Measurements from ENCODE around the gene CTU2. TPM values are rescaled to one million over a fixed set of nuclear protein-coding genes. Genes with fewer than 3 reads are reported as not detected.
A peak's percentile ranks its signal among the peaks of the same experiment; 100 is the strongest.

The CTU2 gene
- polyA plus RNA-seq, 10 donors, result 8.2 to 15.7 (median 11.8) TPM

DNA sequence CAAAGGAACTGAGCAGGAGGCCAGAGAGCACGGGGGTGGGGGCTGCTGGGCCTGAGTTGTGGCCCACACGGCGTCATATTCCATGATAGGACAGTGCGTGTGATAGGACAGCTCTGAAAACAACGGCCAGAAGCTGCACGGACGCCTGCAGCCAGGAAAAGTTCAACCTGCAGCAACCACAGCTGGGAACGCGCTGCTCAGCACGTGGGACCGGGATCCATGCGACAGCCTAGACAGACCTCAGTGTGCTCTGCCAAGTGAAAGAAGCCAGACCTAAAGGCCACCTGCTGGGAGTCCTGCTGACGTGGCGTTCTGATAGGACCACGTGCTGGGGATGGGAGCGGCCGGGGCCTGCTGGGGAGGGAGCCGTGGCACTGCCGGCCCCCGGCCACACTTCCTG, 21.6 kb downstream of the CTU2 start:
- DNase-seq, result peak in 1 of 3 donors; percentile 59

DNA sequence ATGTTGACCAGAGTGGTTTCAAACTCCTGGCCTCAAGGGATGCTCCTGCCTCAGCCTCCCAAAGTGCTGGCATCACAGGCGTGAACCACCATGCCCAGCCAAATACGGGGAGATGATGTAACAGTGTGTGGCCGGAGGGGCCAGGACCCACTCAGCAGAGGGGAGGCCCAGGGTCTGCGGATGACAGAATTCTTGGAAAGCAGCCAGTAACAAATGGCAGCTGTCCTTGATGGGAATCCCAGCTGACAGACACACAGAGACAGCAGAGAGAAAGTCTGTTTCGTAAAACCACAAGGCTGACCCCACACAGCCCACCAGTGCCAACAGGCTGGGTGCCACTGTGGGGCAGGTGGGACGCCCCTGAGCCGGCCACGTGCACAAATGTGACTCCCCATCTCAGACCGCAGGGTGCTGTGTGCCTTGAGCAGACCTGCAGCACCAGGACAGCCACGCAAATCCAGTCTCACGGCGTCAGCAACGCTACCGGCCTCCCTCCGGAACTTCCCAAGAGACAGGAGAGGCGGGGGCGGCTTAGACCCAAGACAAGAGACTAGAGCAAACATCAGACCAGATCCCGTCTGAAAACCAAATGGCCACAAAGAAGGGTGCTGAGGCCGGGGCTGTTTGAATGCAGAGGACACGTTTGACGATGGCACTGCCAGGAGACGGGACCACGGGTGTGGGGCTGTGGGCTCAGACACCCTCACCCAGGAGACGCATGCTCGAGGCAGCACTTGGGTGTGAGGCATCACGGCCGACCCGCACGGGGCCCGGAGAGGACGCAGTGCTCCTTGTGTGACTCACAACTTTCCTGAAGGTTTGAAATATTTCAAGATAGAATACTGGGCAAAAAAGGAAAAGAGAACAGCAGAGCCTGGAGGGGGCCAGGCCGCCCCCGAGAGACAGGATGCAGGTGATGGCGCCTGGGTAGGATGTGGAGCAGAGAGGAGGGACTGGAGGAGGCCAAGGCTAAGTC, 24.6 kb downstream of the CTU2 start:
- DNase-seq, result peak in 2 of 3 donors; percentile 33 to 66

DNA sequence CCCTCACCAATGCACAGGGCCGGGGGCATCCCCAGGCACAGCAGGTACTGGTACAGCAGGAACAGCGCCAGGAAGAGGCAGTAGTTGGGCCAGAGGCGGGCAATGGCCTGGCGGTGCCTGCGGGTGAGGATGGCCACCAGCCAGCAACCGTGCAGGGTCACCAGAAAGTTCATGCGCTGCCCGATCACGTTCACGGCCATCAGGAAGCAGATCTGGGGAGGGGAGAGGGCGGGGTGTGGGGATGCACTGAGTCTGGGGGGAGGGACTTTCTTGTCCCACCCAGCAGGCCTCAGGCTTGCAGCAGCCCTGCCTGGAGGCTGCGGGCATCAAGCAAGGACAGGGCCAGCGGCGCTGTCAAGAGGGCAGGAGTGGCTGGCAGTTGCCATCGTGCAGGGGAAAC, 25.4 kb downstream of the CTU2 start:
- DNase-seq, result no peak

DNA sequence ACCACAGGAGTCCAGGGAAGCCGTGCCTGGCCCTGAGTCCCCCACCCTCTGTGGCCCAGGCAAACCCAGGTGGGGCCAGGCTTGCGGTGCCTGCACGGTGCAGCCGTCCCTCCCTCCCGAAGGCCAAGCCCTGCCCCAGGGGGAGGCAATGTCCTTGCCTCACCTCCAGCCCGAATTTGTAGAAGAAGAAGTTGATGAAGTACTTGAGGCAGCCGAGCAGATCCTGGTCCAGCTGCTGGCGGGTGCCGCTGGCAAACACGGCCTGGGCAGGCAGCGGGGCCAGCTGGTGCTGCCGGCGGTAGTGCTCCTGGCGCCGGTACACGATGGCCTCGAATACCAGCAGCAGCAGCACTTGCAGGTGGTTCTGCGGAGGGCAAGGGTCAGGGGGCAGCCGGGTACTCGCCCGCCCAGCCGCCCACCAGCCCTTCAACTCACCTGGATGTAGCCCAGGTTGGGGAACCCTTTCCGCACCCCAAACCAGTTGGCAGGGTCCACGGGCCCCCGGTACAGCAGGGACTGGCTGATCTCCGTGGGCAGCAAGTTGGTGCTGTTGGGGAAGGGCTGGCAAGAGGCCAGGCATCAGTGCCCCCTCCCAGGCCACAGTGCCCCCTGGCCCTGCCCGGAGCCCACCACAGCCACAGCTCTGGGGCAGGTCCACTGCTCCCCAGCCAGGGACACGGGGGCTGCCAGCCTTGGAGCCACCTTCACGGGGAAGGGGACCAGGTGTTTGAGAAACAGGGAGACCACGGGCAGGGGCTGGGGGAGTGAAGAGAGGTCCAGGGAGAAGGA, 26.1 kb downstream of the CTU2 start:
- no peak for DNase-seq

DNA sequence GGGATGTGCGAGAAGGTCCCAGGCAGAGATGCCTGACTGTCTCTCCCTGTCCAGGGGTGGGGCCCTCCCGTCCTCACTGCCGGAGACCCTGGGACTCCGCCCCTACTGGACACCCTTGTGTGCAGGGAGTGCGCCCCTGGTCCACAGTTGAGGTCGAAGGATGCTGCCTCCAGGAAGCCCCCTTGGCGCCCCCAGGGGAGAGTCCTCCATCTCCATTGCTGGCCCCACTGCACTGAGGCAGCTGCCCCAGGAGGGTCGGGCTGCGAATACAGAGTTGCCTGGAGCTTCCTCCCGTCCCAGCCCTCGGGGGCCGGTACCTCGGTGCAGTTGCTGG, 26.6 kb downstream of the CTU2 start:
- DNase-seq, result no peak

DNA sequence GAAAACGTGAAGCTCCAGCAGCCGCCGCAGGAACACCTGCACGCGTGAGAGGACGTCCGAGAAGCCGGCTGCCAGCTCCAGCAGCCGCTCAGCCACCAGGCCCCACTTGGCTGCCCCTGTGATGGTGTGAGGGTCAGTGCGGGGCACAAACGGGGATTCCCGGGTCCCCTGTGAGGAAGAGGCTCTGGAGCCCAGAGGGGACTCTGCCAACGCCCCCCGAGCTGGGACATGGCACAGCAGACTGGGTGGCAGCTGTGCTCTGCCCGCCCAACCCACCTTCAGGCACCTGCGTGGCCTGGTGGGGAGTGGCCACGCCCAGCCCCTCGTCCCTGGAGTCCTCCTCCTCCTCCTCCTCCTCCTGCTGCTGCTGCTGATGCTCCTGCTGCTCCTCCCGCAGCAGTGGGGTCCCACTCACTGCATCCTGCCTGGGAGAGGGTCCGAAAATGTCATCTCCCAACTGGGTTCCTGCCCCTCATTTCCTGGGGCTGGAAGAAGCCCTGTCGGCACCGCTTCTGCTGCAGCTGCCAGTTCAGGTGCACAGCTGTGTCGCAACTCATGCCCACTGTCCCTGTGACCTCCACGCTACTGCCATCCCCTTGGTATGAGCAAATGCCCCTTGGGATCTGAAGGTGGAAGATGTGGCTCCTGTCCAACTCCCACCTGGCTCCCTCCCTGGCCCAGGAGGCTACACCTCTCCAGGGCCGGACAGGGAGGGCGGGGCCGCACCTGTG, 27.5 kb downstream of the CTU2 start:
- no peak for DNase-seq

DNA sequence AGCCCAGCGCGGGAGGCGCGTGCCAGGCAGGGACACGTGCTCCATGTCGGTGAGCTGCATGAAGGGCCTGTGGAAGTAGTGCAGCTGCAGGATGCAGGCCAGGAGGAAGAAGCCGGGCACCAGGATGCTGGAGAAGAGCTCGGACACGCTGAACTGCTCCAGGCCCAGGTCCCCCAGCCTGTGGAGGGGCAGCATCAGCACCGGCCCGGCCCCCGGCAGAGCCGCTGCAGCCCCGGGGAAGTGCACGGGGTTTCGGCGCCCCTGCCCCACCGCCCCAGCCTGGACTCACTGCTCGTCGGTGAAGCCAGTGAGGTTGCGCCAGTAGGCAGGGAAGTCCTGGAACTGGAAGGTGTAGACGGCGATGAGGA, 28.0 kb downstream of the CTU2 start:
- DNase-seq, result no peak

DNA sequence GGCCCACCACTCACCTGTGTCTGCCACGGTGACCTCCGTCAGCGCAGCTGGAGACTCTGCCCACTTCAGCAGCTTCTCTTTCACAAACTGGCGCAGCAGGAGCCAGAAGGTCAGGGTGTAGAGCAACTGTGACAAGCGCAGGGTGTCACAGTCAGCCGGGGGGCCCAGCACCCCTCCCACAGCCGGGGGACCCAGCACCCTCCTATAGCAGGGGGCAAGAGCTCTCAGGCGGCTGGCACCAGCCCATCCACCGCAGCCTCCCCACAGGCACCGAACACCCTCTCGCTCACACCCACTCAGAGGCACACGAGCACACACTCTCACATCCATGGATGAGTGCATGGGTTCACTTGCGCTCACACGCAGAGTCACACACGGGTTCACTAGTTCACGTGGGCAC, 28.8 kb downstream of the CTU2 start:
- no peak for DNase-seq

DNA sequence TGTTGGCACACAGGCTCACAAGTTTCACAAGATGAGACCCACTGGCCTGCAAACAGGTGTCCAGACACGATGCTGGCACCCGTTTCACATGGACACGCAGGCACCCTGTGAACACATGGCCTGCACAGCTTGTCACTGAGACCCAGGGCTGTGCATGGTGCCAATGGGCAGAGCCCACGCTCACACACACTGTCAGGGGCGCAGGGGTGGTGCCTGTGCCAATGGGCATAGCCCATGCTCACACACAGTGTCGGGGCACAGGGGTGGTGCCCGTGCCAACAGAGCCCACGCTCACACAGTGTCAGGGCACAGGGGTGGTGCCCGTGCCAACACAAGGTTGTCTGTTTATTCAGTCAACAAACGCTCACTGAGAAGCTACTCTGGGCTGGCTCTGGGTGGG, 29.3 kb downstream of the CTU2 start:
- no peak for DNase-seq

DNA sequence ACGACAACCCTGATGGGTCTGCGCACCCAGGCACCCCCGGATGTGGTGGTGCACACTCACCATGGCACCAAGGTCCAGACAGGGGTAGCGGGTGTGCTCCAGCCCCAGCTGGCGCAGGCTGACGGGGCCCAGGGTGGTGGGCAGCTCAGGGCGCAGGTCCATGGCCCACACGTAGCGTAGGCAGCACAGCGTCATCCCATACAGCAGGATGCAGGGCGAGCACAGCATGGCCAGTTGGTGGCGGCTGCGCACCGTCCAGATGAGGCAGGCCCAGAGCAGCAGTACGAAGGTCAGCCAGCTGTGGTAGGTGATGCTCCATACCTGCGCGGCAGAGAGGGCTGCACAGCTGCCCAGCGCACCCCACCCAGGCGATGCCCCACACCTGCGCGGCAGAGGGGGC, 29.8 kb downstream of the CTU2 start:
- no peak for DNase-seq

DNA sequence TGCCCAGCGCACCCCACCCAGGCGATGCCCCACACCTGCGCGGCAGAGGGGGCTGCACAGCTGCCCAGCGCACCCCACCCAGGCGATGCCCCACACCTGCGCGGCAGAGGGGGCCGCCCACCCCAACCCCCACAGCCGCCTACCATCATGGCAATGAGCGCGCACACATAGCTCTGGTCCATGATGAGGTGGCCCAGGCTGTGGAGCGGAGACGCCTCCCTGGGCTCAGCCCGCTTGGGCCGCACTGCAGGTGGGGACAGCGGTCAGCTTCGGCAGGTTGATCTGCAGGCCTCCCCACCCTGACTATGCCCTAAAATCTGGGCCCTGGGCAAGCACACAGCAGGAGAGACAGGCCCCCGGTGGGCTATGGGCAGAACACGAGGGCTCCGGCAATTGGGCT, 30.2 kb downstream of the CTU2 start:
- DNase-seq, result no peak

DNA sequence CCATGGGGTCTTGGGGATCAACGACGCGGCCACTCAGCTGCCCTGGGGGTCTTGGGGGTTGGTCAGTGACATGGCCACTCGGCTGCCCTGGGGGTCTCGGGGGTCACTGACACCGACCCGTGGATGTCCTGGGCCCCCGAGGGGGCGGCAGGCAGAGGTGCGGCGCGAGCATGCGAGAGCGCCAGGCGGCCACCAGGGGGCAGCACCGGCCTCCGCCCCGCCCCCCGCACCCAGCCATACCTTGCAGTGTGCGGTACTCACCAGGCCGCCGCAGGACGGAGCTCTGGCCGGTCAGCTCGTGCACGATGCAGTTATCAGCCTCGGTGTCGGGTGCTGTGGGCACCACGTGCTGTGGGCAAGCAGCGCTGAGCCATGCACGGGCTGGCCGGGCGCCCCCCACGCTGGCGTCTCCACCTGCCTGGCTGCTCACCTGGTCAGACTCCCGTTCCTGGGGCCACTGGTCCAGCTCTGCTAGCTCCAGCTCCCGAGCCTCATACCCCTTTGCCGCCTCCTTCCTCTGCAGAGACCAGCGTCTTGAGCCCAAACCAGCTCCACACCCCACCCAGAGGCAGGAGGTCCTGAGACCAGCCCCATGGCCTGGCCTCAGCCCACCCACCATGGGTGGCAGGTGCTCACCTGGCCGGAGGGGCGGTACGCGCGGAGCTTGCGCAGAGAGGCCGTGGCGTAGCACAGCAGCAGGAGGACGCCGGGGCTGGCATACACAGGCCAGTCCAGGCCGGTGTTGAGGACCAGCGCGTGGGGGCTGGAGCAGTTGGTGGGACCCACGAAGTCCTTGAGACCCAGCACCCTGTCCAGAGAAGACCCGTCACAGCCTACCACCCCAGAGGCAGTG, 31.2 kb downstream of the CTU2 start:
- DNase-seq, result peak; percentile 33 to 78 (median 47)

DNA sequence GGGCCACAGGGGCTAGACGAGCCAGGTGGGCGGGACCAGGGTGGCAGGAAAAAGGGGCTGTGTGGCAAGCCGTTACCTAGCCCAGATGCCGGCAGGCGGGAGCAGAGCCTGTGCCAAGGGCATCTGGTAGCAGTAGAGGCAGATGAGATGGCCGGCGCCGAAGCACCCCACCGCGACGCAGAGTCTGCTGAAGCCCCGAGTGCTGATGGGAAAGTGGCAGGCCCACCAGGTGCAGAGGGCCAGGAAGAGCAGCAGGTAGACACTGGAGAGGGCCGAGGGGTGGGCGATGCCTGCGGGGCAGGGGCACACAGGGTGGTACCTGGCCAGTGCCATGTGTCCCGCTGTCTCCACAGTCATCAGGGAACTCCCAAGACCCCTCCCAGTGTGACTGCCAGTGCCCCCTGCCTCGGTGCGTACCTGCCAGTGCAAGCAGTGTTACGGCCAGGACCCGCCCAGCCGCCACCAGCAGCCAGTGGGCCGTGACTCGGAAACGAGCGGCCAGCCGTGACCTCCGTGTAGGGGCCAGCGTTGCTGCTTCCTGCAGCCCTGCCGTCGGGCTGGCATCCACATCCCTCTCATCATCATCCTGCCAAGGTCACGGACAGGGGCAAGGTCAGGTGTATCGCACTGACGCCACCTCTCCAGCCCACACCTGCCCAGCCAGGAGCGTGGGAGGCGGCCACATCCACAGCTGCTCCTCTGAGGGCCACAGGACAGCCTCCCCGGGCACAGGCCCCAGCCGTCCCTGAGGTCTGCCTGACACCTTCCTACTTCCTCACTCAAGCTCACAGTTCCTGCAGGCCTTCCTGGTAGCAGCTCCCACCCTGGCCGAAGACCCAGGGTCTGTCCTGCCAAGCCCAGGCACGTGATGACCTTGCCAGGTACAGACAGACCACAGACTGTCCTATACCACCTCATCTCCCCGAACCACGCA, 32.1 kb downstream of the CTU2 start:
- DNase-seq, result no peak

DNA sequence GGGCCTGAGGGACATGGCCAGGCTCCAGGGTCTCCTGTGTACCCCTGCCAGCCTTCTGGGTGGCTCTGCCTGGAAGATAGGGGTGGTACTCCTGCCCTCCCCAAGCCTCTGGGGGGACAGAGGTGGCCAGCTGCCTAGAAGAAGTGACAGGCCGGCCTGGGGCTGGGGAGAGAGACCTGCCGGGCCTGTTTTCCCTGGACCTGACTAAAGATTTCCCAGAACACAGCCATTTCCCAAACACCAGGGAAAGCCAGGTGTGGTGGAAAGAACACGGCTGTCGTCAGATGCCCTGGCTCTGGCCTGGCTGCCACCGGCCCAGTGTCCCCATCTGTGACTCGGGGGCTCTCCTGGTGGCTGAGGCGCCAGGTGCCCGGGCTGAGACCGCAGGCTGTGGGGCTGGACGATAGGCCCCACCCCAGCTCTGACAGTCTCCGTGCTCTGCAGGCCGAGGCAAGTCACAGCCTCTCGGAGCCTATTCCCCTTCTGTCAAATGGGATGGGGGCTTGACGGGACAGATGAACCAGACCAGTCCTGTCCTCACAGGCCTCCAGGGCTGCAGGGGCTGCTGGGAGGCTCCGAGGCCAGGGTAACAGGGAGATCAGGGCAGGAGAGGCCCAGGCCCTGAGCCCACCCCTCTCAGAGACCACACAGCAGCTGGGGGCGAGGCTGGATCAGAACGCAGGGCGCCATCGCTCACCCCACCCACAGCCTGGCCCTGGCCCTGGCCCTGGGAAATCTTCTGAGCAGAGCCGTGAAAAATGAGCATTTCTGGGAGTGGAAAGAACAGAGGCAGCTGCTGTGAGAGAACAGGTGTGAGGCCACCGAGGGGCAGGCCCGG, 33.1 kb downstream of the CTU2 start:
- DNase-seq, result peak in 2 of 3 donors; percentile 30 to 53

DNA sequence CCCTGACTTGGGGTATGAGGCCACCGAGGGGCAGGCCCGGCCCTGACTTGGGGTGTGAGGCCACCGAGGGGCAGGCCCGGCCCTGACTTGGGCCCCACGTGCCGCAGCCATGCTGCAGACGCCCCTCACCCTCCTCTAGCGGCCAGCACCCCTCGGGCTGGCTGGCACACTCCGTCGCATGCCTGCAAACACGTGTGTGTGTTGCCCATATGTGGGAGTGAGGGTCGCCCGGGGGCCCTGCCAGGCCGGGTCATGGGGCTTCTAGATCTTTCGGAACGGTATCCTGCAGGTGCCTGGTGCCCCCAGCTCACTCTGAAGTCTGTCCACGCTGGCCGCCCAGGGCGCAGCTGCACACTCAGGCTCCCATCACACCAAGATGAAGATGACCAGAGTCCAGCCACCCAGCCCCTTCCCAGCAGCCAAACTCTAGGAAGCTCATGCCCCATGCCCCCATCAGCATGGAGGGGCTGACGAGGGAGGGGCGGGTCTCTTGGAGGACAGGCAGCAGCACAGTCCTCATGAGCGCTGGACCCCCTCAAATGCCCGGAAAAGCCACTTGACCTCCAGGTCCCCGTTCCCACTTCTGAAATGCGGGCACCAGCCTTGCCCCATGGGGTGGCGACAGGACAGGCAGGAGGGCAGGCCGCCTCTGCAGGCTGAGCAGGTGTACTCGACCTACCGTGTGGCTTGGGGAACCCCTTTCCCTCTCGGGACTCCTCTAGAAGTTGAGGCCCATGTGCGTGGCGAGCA, 33.8 kb downstream of the CTU2 start:
- DNase-seq, result no peak

DNA sequence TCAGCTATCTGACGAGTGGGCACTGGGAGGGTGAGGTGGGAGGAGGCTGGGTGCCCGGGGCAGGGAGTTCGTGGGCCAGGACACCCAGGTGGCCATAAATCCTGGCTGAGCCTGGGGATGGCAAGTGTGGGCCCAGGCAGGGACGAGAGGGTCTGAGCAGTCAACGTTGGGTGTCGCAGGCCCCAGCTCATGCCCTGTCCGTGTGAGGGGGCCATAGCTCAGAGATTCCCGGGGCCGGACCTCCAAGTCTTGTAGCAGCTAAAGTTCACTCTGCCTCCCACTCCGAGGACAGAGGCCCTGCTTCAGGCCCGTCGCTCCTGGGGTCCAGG, 34.4 kb downstream of the CTU2 start:
- DNase-seq, result no peak

DNA sequence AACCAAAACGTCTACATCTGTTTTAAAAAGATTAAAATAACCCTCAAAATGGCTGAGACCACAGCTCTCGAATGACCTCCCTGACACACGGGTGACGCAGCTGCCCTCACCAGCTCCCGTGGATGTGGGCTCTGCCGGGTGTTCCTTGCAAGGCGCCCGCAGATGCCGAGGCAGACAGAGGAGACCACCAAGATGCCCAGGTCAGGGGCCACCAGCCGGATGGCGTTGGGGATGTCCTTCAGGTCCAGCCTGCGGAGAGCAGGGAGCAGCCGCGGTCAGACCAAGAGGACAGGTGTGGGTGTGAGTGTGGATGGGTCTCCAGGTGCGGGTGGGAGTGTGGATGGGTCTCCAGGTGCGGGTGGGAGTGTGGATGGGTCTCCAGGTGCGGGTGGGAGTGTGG, 35.1 kb downstream of the CTU2 start:
- DNase-seq, result no peak

DNA sequence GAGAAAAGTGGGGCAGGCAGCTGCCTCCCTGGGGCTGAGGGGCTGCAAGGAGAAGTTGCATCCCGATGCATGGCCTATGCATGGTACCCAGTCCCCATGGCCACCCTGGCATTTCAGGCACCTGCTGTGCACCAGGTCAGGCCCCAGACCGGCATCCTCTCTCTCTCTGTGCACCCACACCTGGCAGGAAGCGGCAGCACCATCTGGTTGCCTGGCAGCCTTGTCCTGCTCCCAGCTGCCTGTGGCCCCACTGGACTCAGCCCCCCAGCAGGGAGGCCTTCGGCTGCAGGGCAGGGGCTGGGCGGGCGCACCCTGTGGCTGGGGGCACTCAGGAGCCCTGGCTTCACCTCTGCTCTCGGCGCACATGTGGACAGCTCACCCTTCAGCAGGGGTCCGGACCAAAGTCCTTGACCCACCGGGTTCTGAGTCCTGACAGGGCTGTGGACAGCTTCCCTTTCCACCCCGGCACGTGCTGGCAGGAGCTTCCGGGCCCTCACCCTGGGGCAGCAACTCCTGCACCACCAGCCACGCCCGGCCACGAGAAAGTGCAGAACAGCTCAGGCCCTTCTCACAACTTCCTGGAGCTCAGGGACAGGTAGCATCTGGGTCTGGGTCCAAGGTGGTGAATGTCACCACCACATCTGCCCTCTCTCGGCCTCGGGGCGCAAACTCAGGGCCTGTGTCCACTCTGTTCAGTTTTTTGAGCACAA, 36.7 kb downstream of the CTU2 start:
- DNase-seq, result no peak
